SK-N-SH treated with all-trans-retinoic acid at 6 μM for 48 hours (cell line): ENCODE results near the gene MIR17HG.

ENCODE experiments used
- ATAC-seq: fragments of 200-7000 bp; cut with Tn5 transposase; 3 replicates; pipeline ENCODE4 v1.9.1; 2020; ENCODE audit warnings: mild to moderate bottlenecking, moderate library complexity
- ARNTL ChIP-seq: fragments of 450-650 bp; formaldehyde crosslinking; IDR thresholded peaks from 2 replicates; pipeline ENCODE4 v1.5.0; 2020; ENCODE audit warnings: low read depth, mild to moderate bottlenecking, moderate library complexity, borderline replicate concordance
- CREB5 ChIP-seq: fragments of 250-450 bp; sonication (Bioruptor Pico); IDR thresholded peaks from 2 replicates; pipeline ENCODE4 v1.5.1; 2020; ENCODE audit warnings: low read depth, mild to moderate bottlenecking, moderate library complexity
- CSDC2 ChIP-seq: fragments of 250-450 bp; sonication (Bioruptor Pico); IDR thresholded peaks from 2 replicates; pipeline ENCODE4 v1.5.0; 2020; ENCODE audit warnings: mild to moderate bottlenecking, moderate library complexity
- CSRNP3 ChIP-seq: fragments of 250-450 bp; sonication (Bioruptor Pico); IDR thresholded peaks from 2 replicates; pipeline ENCODE4 v1.5.1; 2021; ENCODE audit warnings: mild to moderate bottlenecking, moderate library complexity
- ESRRG ChIP-seq: fragments of 250-450 bp; sonication (Bioruptor Pico); IDR thresholded peaks from 2 replicates; pipeline ENCODE4 v1.6.1; 2021; ENCODE audit warnings: mild to moderate bottlenecking
- GLIS3 ChIP-seq: fragments of 250-450 bp; sonication (Bioruptor Pico); IDR thresholded peaks from 2 replicates; pipeline ENCODE4 v1.5.0; 2020; ENCODE audit warnings: mild to moderate bottlenecking, moderate library complexity
- OSR1 ChIP-seq: fragments of 250-450 bp; sonication (Bioruptor Pico); IDR thresholded peaks from 2 replicates; pipeline ENCODE4 v1.8.0; 2022; ENCODE audit warnings: moderate library complexity, mild to moderate bottlenecking, inconsistent platforms
- POU6F1 ChIP-seq: fragments of 250-450 bp; sonication (Bioruptor Pico); IDR thresholded peaks from 2 replicates; pipeline ENCODE4 v1.8.0; 2021; ENCODE audit warnings: low read depth, mild to moderate bottlenecking, moderate library complexity, borderline replicate concordance
- PPARA ChIP-seq: fragments of 250-450 bp; sonication (Bioruptor Pico); IDR thresholded peaks from 2 replicates; pipeline ENCODE4 v1.5.0; 2020; ENCODE audit warnings: mild to moderate bottlenecking, borderline replicate concordance
- RARB ChIP-seq: fragments of 250-450 bp; sonication (Bioruptor Pico); IDR thresholded peaks from 2 replicates; pipeline ENCODE4 v1.8.0; 2021; ENCODE audit warnings: mild to moderate bottlenecking, moderate library complexity
- TSHZ2 ChIP-seq: fragments of 250-450 bp; sonication (Bioruptor Pico); IDR thresholded peaks from 2 replicates; pipeline ENCODE4 v1.5.0; 2020; ENCODE audit warnings: mild to moderate bottlenecking, moderate library complexity
- ZC3H10 ChIP-seq: fragments of 250-450 bp; sonication (Bioruptor Pico); IDR thresholded peaks from 2 replicates; pipeline ENCODE4 v1.5.1; 2021; ENCODE audit warnings: mild to moderate bottlenecking, moderate library complexity
- ZFP30 ChIP-seq: fragments of 450-650 bp; formaldehyde crosslinking; IDR thresholded peaks from 2 replicates; pipeline ENCODE4 v1.5.0; 2022; ENCODE audit warnings: mild to moderate bottlenecking, moderate library complexity
- ZNF565 ChIP-seq: fragments of 450-650 bp; formaldehyde crosslinking; conservative IDR thresholded peaks from 2 replicates; pipeline ENCODE4 v1.5.0; 2020; ENCODE audit warnings: low read depth, mild to moderate bottlenecking, moderate library complexity
- ZNF70 ChIP-seq: fragments of 450-650 bp; formaldehyde crosslinking; IDR thresholded peaks from 2 replicates; pipeline ENCODE4 v1.5.0; 2020; ENCODE audit warnings: mild to moderate bottlenecking, moderate library complexity
- TF ChIP-seq, protein P1 (sequence below): fragments of 250-450 bp; sonication (Bioruptor Pico); IDR thresholded peaks from 2 replicates; pipeline ENCODE4 v1.8.0; 2020; ENCODE audit warnings: mild to moderate bottlenecking, moderate library complexity, borderline replicate concordance

MIR17HG gene

DNA sequence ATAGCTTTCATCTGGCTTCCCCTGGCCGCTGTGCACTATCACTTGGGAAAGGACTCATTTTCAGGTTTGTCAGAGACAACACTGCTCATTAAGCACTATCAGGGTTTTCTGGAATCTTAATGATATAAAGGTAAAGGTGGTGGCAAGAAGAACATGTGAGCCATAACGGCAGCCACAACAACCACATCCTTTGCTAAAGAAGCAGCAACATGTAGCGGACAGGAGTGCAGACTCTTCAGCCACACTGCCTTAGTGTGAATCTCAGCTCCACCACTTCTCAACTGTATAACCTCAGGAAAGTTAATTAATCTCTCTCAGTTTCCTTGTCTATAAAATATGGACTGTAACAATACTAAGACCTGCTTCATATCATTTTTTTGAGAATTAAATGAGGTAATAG, 24.1 kb upstream of the MIR17HG start:
- TF ChIP-seq TSHZ2 (no peak), RARB (CRISPR knock-in tag) (no peak), CREB5 (CRISPR knock-in tag) (no peak), GLIS3 (no peak), ZFP30 (CRISPR knock-in tag) (no peak), ZNF70 (CRISPR knock-in tag) (no peak), POU6F1 (CRISPR knock-in tag) (no peak), OSR1 (CRISPR knock-in tag) (no peak)
- TF ChIP-seq, protein P1, sequence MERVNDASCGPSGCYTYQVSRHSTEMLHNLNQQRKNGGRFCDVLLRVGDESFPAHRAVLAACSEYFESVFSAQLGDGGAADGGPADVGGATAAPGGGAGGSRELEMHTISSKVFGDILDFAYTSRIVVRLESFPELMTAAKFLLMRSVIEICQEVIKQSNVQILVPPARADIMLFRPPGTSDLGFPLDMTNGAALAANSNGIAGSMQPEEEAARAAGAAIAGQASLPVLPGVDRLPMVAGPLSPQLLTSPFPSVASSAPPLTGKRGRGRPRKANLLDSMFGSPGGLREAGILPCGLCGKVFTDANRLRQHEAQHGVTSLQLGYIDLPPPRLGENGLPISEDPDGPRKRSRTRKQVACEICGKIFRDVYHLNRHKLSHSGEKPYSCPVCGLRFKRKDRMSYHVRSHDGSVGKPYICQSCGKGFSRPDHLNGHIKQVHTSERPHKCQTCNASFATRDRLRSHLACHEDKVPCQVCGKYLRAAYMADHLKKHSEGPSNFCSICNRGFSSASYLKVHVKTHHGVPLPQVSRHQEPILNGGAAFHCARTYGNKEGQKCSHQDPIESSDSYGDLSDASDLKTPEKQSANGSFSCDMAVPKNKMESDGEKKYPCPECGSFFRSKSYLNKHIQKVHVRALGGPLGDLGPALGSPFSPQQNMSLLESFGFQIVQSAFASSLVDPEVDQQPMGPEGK (CRISPR knock-in tag) = no peak
- no peak for ATAC-seq

- ATAC-seq = no peak
- TF ChIP-seq POU6F1 (CRISPR knock-in tag) = no peak
- TF ChIP-seq ARNTL (CRISPR knock-in tag) = no peak
- TF ChIP-seq CSRNP3 = no peak
These were observed 21.3 kb upstream of the MIR17HG start for GRCh38 chr13:91326146-91326545.

DNA sequence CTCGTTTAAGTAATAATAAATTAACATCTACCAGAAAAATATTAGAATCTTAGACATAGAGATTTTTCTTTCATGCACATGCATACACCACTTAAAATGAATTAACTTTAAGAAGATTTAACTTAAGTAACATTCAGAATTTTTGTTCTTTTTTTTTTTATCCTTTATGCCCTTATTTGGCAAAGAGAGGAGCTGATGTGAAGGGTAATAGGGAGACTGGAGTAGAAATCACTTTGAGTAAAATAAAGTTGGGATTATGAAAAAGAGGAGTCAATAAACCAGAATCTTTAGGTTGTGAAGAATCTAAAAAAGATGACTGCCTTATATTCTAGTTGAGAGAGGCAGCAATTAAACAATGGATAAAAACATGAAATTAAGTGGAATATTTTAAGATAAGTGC, 18.8 kb upstream of the MIR17HG start:
- no peak for TF ChIP-seq ZNF70 (CRISPR knock-in tag)
- no peak for TF ChIP-seq CSRNP3
- no peak for TF ChIP-seq CREB5 (CRISPR knock-in tag)
- no peak for TF ChIP-seq GLIS3
- TF ChIP-seq ZC3H10 (CRISPR knock-in tag) = no peak

DNA sequence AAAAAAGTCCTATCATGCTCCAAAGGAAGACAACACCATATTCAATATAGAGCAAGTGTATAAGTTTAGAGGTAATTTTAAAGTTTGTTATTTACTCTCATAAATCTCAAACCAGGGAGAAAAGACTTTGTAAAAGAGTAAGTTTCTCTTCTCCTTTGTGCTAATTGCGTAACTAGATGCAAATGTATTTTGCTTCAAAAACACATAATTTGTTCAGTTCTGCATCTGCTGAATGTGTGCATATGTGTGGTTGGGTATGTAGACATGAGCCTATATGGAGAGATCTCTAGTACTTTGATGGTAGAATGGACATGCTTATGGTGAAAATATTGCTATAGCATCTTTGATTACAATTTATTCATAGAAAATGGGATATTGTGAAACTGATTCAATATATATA, 17.8 kb upstream of the MIR17HG start:
- ATAC-seq = no peak
- TF ChIP-seq POU6F1 (CRISPR knock-in tag) (no peak), ZNF565 (CRISPR knock-in tag) (no peak), ZNF70 (CRISPR knock-in tag) (no peak), ESRRG (CRISPR knock-in tag) (no peak), ARNTL (CRISPR knock-in tag) (no peak), CSDC2 (CRISPR knock-in tag) (no peak), PPARA (CRISPR knock-in tag) (no peak), CREB5 (CRISPR knock-in tag) (no peak), ZC3H10 (CRISPR knock-in tag) (no peak)

More for the DNA sequence above, 18.8 kb upstream of the MIR17HG start:
- ATAC-seq = no peak
